ENCODE results near the gene KLK3.

Gene KLK3

GRCh38 chr19:50832666-50833065 is 22.0 kb upstream of the KLK3 start:
- DNase-seq, result no peak

GRCh38 chr19:50833117-50833801 is 21.5 kb upstream of the KLK3 start, which contains the start of gene KLK15:
Gene KLK15, minus strand, starts transcription at chr19:50833574. Its CDS starts 2,082 bp downstream, at chr19:50831492.
- no peak for DNase-seq

GRCh38 chr19:50833802-50834167 is 20.9 kb upstream of the KLK3 start:
- DNase-seq, result no peak

GRCh38 chr19:50835103-50835784 is 19.5 kb upstream of the KLK3 start:
- DNase-seq, result no peak

- DNase-seq, result peak; percentile 12 to 78 (median 56)
Measured at GRCh38 chr19:50835785-50836542, 18.8 kb upstream of the KLK3 start.

GRCh38 chr19:50836543-50837195 is 18.0 kb upstream of the KLK3 start:
- DNase-seq, result no peak

GRCh38 chr19:50837300-50837699 is 17.4 kb upstream of the KLK3 start:
- DNase-seq, result no peak

GRCh38 chr19:50838239-50838638 is 16.5 kb upstream of the KLK3 start:
- peak in 1 of 5 experiments; percentile 57 for DNase-seq

- no peak for DNase-seq
Measured at GRCh38 chr19:50839712-50840655, 14.7 kb upstream of the KLK3 start.

GRCh38 chr19:50842130-50842529 is 12.6 kb upstream of the KLK3 start:
- no peak for DNase-seq

GRCh38 chr19:50843205-50843604 is 11.5 kb upstream of the KLK3 start:
- DNase-seq, result no peak

- no peak for DNase-seq
Measured at GRCh38 chr19:50843701-50844221, 11.0 kb upstream of the KLK3 start.

- DNase-seq, result no peak
Measured at GRCh38 chr19:50844296-50844935, 10.3 kb upstream of the KLK3 start.

- no peak for DNase-seq
Measured at GRCh38 chr19:50850738-50851137, 4.0 kb upstream of the KLK3 start.

- no peak for DNase-seq
Measured at GRCh38 chr19:50851620-50852019, 3.1 kb upstream of the KLK3 start.

GRCh38 chr19:50857366-50857765 is 2.7 kb downstream of the KLK3 start:
- no peak for DNase-seq

GRCh38 chr19:50858886-50859285 is 4.2 kb downstream of the KLK3 start:
- DNase-seq, result no peak

- no peak for DNase-seq
Measured at GRCh38 chr19:50859849-50860248, 5.1 kb downstream of the KLK3 start.

GRCh38 chr19:50861010-50861409 is 6.3 kb downstream of the KLK3 start:
- no peak for DNase-seq

GRCh38 chr19:50861496-50862286 is 7.0 kb downstream of the KLK3 start:
- no peak for DNase-seq
